NOMO-1 treated with dmso at 0.1 percent for 144 hours (cell line): ENCODE measurements around the gene PDE6A.

Source experiments
- DNase-seq: peaks from one replicate; lab custom pipeline; 2025; ENCODE audit not compliant: unreplicated experiment; lab: John Stamatoyannopoulos, UW

PDE6A gene

DNA sequence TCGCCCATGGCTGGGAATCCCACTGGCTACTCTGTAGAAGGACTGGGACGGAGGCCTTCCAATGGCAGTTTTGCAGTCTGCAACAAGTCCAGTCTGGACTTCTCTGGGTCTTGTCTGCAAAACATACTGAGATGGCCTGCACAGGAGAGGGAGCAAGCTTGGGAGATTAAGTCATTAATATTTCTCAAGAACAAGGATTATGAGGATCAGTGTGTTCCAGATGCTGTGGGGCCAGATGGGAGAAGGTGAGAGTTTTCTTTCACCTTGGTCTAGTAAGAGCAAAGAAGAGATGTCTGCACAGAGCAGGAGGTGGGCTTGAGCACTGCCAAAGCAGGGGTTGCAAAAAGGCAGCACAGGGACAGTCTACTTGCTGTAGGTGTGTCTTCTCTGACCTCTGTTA, at the start of gene PDE6A:
Gene PDE6A (minus strand): TSS at position 128 of the 400 bp plus-strand sequence. CDS start 120 bp downstream, at position 8.
- DNase-seq: no peak

DNA sequence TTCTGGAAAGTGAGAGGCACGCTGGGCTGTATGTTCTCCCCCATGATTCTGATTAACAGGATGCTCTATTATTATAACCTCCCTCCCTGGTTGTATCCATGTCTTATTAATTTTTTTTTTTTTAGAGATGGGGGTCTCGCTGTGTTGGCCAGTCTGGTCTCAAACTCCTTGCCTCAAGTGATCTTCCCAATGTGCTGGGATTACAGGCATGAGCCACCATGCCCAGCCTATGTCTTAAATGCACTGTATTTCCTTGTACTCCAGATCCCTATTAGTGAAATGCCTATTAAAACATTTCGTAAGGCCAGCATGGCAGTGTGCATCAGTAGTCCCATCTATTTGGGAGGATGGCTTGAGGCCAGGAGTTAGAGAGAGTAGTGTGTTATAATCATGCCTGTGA, 48.9 kb upstream of the PDE6A start:
- DNase-seq: no peak

DNA sequence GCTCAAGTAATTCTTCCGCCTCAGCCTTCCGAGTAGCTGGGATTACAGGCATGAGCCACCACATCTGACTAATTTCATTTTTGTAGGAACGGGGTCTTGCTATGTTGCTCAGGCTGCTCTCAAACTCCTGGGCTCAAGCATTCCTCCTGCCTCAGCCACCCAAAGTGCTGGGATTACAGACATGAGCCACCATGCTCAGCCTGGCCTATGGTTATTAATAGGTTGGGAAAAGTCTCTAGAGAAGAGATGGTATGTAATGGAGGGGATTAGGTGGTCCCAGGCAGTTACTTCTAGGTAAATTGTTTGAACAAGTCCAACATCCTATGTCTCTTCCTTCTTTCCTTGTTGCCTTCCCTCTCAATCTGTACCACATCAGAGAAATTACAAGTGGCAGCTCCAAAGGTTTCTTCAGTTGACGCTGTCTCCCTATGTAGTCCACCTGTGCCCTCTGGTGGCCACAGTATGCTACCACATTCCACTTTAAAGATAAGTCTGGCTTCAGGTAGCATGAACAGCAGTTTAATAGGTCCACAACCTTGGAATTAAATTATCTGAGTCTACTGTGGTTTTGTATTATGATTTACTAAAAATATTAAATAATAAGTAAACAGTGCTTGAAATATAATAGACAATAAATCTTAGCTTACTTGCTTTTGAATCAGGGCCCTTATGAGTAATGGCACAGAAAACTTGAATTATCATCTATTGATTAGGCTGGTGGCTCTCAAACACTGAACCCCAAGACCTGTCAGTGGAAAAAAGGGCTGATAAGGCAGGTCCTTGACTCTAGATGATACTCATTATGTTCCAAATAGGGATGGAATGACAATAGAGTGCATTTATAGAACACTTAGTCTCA, 46.2 kb upstream of the PDE6A start:
- DNase-seq: peak; percentile 17

DNA sequence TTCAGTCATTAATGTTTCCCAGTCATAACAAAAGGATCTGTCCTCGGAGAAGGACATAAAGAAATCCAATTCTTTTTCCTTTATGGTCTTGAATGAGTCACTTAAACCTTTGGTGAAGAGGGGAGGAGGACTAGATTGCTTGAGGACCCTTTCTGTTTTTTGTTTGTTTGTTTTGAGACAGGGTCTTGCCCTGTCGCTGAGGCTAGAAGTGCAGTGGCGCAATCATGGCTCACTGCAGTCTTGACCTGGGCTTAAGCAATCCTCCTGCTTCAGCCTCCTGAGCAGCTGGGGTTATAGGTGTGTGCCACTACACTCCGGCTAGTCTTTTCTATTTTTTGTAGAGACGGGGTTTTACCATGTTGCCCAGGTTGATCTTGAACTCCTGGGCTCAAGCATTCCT, 43.5 kb upstream of the PDE6A start:
- DNase-seq: no peak

DNA sequence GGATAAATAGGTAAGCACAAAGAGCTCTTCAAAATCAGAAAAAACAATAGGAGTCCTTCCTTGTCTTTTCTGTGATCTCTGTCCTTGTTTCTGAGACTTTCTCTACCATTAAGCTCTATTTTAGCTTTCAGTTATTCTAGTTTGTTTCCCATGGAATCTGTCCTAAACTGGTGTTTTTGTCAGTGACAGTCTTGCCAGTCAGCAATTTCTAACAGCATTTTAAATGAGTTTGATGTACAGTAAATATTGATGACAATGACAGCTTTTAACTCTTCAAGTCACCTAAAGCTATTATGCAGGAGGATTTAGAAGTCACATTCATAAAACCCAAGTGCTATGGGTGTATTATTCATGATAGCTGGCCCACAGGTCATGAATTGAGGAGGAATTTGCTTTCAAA, 37.9 kb upstream of the PDE6A start:
- DNase-seq: no peak

DNA sequence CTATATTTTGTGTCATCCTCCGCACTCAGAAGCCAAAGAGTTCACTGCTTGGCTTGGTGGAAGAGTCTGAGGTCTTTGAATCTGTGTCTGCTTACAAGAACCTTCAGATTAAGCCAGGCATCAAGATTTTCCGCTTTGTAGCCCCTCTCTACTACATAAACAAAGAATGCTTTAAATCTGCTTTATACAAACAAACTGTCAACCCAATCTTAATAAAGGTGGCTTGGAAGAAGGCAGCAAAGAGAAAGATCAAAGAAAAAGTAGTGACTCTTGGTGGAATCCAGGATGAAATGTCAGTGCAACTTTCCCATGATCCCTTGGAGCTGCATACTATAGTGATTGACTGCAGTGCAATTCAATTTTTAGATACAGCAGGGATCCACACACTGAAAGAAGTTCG, 36.6 kb upstream of the PDE6A start:
- DNase-seq: no peak

DNA sequence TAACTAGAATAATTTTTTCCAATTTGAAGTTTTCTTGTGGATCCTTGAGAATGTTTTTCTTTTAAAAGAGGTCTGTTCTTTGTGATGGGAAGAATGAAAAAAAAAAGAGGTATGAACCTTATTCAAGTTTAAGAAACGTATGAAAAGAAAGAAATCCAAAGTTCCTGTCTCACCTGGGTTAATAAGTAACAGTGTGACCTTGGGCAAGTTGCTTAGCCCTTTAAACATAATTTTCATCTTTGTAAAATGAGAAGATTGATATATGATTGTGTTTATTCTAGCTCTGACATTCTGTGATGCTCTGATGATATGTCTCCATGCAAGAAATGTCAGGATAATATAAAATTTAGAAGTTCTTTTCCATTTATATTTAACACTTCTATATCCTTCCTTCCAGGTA, 35.3 kb upstream of the PDE6A start:
- no peak for DNase-seq

DNA sequence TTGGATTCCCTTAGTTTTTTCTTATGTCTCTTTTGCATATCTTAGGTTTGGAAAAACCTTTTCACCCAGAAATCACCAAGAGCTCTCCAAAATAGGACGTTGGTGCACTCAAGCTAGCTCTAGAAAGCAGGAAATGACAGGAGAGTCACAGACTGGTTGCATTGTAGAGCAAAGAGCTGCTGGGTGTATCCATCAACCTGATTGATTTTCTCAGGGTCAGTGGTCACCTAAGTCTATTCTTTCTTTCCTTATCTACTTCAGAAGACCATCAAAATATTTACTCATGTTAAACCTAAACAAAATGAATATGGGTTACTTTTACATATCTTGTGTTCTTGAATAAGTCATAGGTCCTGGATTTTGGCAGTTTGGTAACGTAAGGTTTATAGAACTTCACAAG, 30.8 kb upstream of the PDE6A start:
- DNase-seq: no peak

DNA sequence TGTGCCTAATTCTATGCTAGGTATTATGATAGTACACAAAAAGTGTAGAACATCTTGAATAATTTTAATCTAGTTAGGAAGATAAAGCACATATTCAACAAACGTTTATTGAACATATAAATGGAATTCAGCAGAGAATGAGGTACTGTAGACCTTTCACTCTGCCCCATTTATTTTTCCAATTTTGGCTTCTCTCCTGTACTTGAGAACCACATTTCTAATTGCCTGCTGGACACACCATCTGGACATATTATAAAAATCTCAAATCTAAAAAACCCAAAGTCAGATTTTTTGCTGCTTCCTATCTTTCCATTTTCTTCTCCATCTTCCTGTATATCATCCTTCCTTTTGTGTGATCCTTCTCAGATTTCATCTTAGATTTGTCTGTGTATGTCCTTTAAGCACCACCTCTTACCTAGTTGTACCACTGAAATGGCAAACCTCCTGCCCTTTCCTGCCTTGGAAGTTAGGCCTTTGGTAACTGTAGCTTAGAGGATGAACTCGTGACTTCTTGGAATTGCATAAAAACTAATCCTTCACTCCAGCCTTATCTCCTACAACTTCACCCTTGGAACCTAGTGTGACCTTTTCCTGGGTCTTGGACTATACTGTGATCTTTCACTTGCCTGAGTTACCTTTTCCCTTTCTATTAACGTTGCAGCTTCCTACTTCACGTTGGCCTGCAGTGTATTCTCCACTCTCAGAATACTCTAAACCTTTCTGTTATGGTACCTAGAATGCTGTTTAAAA, 24.8 kb upstream of the PDE6A start:
- DNase-seq: no peak

DNA sequence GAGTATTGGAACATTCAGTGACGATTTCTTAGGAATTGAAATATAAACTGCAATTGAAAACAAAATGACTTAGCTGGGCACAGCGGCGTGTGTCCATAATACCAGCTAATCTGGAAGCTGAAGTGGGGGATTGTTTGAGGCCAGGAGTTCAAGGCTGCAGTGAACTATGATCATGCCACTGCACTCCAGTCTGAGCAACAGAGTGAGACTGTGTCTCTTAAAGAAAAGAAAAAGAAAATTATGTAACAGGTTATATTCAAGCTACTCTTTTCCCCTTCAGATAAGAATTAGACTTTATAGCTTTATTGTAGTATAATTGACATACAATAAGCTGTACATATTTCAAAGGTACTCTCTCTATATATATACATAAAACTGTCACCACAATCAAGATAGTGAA, 22.4 kb upstream of the PDE6A start:
- no peak for DNase-seq

DNA sequence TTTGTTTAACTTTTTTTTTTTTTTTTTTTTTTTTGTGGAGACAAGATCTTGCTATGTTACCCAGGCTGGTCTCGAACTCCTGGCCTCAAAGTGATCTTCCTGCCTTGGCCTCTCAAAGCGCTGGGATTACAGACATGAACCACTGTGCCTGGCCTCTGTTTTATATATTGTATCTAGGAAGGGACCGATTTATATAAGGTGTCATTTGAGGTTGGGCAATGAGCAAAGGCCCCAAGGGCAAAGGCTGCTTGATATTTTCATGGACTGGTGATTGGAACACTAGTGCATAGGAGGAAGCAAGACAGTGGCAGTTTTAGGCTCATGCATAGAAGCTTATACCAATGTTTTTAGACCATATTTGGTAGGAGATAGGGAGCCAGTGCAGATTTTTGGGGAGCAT, 19.1 kb upstream of the PDE6A start:
- no peak for DNase-seq

DNA sequence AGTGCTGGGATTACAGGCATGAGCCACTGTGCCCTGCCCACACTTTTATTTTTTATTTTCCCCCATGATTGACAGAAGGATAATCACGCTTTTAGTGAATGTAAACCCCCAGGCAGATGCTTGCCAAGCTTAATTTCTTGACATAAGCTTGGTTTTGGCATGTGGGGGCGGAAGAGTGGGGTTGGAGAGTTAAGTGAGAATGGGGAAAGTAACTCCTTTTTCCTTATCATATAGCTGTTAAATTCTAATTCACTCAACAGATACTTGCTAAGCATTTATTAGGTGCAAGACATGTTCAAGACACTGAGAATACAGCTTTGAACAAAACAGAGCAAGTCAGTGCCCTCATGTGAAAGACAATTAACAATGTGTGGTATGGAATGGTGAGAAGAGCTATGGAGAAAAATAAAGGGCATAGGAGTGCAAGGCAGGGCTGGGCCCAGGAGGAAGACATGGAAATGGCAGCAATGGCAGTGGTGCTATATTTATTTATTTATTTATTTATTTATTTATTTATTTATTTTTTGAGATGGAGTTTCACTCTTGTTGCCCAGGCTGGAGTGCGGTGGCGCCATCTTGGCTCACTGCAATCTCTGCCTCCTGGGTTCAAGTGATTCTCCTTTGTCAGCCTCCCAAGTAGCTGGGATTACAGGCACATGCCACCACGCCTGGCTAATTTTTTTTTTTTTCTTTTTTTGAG, 18.2 kb upstream of the PDE6A start:
- DNase-seq: no peak

DNA sequence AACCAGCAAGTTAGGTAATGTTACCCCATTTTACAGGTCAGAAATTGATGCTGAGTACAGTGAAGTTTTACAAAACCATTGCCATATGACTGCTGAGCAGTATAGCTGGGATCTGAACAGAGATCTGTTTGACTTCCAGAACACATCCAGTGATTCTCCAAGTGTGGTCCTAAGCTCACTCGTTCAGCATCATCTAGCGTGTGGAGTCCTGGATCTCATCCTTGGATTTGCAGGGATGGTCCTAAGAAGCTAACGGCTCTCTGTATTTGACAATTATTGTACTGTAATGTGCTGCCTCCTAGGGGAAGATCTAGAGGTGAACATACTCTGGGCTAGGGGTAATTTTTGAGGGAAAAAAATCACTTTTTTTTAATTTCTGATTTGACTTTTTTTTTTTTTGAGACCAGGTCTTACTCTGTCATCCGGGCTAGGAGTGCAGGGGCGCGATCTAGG, 17.4 kb upstream of the PDE6A start:
- DNase-seq: peak; percentile 9

DNA sequence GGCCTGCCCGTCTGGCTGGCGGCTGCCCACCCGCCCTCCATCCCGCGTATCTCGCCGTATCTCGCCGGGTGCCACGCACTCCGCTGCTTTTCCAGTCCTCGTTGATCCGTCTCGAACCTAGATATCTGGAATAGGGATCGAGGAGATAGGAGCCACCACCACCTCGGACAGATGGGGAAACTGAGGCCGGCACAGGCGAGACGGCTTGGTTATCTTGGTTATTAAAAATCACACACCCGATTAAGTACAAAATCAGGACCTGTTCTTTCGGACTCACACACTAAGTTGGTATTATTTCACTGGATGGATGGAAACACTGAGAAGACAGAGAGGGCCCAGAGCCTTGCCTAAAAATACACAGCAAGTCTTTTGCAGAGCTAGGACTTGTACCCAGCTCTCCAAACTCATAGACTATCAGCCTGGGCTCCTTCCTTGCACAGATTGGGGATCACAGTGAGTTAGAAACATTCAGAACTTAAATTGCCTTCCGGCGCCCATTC, 16.6 kb upstream of the PDE6A start:
- DNase-seq: no peak

DNA sequence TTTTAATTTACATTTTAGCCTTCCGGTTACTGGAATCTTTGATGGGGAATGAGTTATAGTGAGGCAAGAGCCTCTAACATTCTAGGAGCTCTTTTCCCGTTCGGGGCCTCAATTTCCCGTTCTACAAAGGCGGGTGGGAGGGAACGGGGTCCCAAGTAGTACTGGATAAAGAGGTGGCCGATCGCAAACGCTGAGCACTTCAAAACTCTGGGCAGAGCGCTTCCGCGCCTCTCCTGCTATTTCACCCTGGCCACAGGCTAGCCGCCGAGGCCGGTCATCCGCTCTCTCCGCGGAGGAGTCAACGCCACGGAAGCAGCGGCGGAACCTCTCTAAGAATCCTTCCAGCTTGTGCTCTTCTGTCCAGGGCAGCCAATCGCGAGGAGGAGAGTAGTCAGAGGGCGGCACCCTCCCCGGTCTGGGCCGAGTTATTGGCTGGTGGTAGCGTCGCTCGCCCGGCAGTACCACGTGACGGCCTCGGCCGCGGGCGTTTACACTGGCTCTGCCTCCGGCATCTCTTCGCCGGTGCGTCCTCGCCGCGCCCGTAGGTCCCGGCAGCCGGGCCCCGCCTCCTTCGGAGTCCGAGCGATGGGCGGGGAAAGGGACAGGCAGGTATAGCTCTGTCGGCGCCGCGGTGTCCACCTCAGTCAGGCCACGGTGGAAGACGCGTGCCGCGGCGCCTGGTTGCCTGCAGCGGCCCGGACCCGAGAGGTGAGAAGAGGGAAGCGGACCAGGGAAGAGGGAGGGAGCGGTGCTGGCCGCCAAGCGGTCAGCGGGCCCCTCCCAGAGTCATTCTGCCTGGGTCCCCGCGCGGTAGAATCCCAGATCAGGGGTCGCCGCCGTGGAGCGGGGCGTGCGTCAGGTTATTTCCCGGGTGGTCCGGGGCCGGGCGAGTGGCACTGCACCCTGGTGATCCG, 15.9 kb upstream of the PDE6A start, which contains the start of gene SLC26A2:
Gene SLC26A2 (plus strand): TSS at position 487 of the 914 bp plus-strand sequence. CDS start 16,895 bp downstream, outside the sequence.
- DNase-seq: peak; percentile 99

DNA sequence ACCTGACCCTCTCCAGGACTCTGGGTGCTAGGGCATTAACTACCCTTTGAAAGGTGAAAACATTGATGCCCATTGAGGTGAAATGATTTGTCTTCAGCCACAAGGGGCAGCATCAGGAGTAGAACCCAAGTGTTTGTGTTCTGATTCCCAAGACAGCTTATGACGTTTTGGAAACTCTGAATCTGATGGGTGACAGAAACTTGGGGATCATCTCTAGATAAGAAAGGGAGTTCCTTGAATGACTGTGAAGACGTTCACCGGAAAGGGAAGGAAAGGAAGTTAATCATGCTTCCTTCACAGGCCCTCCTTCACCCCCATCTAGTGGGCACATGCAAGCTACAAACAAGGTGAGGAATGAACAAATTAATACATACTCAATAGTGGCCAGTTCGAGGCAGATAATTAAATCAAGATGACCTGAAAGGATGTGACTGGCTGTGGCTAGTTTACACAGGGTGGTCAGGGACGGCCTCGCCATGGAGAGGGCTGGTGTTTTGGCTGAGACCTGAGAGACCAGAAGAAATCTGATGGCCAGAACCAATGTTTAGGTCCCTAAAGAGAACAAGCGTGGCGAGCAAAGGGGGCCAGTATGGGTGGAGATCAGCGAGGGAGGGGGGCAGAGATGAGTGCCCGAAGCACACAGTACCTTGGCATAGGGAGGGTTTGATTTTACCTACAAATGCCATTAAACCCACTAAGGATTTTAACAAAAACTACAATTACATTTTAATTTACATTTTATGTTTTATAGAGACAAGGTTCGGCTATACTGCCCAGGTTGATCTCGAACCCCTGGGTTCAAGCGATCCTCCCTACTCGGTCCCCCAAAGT, 15.0 kb upstream of the PDE6A start:
- DNase-seq: peak; percentile 27

DNA sequence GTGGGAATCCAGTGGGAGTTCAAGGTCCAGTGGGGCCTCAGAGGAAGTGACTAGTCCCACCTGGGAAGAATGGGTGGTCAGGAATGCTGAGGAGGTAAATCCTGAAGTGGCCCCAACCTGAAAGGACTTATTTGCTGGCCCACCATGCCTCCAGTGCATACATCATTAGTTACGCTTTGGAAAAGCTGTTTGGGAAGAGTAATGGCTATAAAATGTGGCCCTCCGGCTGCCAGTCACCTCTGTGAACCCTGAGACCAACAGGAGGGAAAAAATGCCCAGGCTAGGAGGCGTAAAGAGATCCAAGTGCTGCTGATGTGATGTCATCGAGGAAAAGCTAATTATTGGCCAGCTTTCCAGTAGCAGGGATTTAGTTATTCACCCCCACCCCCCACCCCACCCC, 13.3 kb upstream of the PDE6A start:
- DNase-seq: no peak

DNA sequence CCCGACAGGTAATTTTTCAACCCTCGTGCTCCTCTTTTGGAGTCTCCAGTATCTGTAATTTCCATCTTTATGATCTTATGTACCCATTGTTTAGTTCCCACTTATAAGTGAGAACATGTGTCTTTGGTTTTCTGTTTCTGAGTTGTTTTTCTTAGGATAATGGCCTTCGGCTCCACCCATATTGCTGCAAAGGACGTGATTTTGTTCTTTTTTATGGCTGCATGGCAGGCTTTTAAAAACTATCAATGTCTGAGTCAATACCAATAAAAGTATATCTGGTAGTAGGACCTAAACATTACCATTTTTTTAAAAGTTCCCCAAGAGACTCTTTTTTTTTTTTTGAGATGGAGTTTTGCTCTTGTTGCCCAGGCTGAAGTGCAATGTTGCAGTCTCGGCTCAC, 12.1 kb upstream of the PDE6A start:
- DNase-seq: no peak

DNA sequence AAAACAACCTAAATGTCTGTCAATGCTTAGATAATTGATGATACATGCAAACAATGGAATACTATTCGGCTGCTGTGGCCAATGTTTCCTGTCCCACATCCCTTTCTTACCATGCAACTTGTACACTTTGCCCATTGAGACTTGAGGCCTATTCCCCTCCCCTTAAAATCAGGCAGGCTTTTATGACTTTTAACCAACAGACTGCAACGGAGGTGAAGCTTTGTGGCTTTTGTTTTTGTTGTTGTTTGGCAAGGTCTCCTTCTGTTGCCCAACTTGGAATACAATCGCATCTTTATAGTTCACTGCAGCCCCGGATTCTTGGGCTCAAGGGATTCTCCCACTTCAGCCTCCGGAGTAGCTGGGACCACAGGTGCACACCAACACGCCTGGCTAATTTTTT, 10.2 kb upstream of the PDE6A start:
- DNase-seq: no peak
